H9 (cell line): ENCODE results near the gene LATS2. TPM values are rescaled to one million over a fixed set of nuclear protein-coding genes. Genes with fewer than 3 reads are reported as not detected.

Experiments
- DNase-seq: peaks from one replicate; pipeline ENCODE4 v3.0.0-alpha.2; 2017
- H2AFZ ChIP-seq: one replicate; pipeline ENCODE4 v1.6.1; 2013; ENCODE audit warnings: mild to moderate bottlenecking, low read length, control low read depth, moderate library complexity
- H2AK5ac ChIP-seq: 2 replicates; pipeline ENCODE4 v1.6.1; 2013; ENCODE audit warnings: low read length, control low read depth, mixed read lengths; ENCODE audit not compliant: insufficient read length
- H2BK120ac ChIP-seq: one replicate; pipeline ENCODE4 v1.6.1; 2013; ENCODE audit warnings: low read depth, mild to moderate bottlenecking, low read length, control low read depth, inconsistent platforms; ENCODE audit not compliant: poor library complexity, severe bottlenecking
- H2BK12ac ChIP-seq: 2 replicates; pipeline ENCODE4 v1.6.1; 2013; ENCODE audit warnings: low read length, control low read depth, mixed read lengths, low read depth; ENCODE audit not compliant: insufficient read length
- H2BK15ac ChIP-seq: 2 replicates; pipeline ENCODE4 v1.6.1; 2013; ENCODE audit warnings: low read depth, low read length, control low read depth
- H2BK20ac ChIP-seq: one replicate; pipeline ENCODE4 v1.6.1; 2013; ENCODE audit warnings: low read depth, mild to moderate bottlenecking, low read length, control low read depth, inconsistent platforms; ENCODE audit not compliant: poor library complexity, severe bottlenecking
- H2BK5ac ChIP-seq: 2 replicates; pipeline ENCODE4 v1.6.1; 2013; ENCODE audit warnings: low read length, control low read depth, mixed read lengths; ENCODE audit not compliant: insufficient read length
- H3K14ac ChIP-seq: 2 replicates; pipeline ENCODE4 v1.6.1; 2013; ENCODE audit warnings: low read length, control low read depth; ENCODE audit not compliant: insufficient read depth
- H3K18ac ChIP-seq: 2 replicates; pipeline ENCODE4 v1.6.1; 2013; ENCODE audit warnings: low read depth, mild to moderate bottlenecking, mixed read lengths, low read length, control low read depth; ENCODE audit not compliant: insufficient read length
- H3K23ac ChIP-seq: 2 replicates; pipeline ENCODE4 v1.6.1; 2013; ENCODE audit warnings: low read length, control low read depth, mixed read lengths, low read depth; ENCODE audit not compliant: insufficient read length
- H3K23me2 ChIP-seq: 2 replicates; pipeline ENCODE4 v1.6.1; 2013; ENCODE audit warnings: low read depth, mild to moderate bottlenecking, mixed read lengths, low read length, control low read depth; ENCODE audit not compliant: insufficient read length, poor library complexity, severe bottlenecking
- H3K27ac ChIP-seq: 2 replicates; pipeline ENCODE4 v1.5.1; 2013; ENCODE audit warnings: low read length, control low read depth, mixed read lengths, low read depth; ENCODE audit not compliant: insufficient read length
- H3K27me3 ChIP-seq: 2 replicates; pipeline ENCODE4 v1.6.1; 2013; ENCODE audit warnings: low read length, control low read depth, inconsistent platforms; ENCODE audit not compliant: insufficient read depth
- H3K4ac ChIP-seq: 2 replicates; pipeline ENCODE4 v1.6.1; 2013; ENCODE audit warnings: low read depth, mild to moderate bottlenecking, control low read depth, inconsistent platforms, low read length, moderate library complexity
- H3K4me1 ChIP-seq: 2 replicates; pipeline ENCODE4 v1.6.1; 2013; ENCODE audit warnings: low read length, control low read depth, inconsistent platforms; ENCODE audit not compliant: insufficient read depth
- H3K4me2 ChIP-seq: 2 replicates; pipeline ENCODE4 v1.6.1; 2013; ENCODE audit warnings: low read length, control low read depth, mixed read lengths; ENCODE audit not compliant: insufficient read length, insufficient read depth
- H3K56ac ChIP-seq: 2 replicates; pipeline ENCODE4 v1.6.1; 2013; ENCODE audit warnings: low read depth, mild to moderate bottlenecking, mixed read lengths, low read length, control low read depth; ENCODE audit not compliant: insufficient read length
- H3K79me1 ChIP-seq: 2 replicates; pipeline ENCODE4 v1.6.1; 2013; ENCODE audit warnings: low read depth, mild to moderate bottlenecking, moderate library complexity, low read length, control low read depth, inconsistent platforms; ENCODE audit not compliant: insufficient read depth, poor library complexity, severe bottlenecking
- H3K79me2 ChIP-seq: 2 replicates; pipeline ENCODE4 v1.6.1; 2013; ENCODE audit warnings: low read length, control low read depth, inconsistent platforms; ENCODE audit not compliant: insufficient read depth
- H3K9ac ChIP-seq: 2 replicates; pipeline ENCODE4 v1.6.1; 2013; ENCODE audit warnings: low read length, control low read depth, mixed read lengths; ENCODE audit not compliant: insufficient read length; ENCODE audit errors: extremely low read depth
- H3K9me3 ChIP-seq: one replicate; pipeline ENCODE4 v1.6.1; 2013; ENCODE audit warnings: low read depth, low read length, inconsistent platforms; ENCODE audit not compliant: control insufficient read depth
- H3T11ph ChIP-seq: one replicate; pipeline ENCODE4 v1.6.1; 2013; ENCODE audit warnings: mild to moderate bottlenecking, low read length, control low read depth, inconsistent platforms
- H4K20me1 ChIP-seq: one replicate; pipeline ENCODE4 v1.6.1; 2013; ENCODE audit not compliant: control insufficient read depth, insufficient read length, insufficient read depth
- H4K5ac ChIP-seq: 2 replicates; pipeline ENCODE4 v1.6.1; 2013; ENCODE audit warnings: low read depth, mild to moderate bottlenecking, mixed read lengths, low read length, control low read depth; ENCODE audit not compliant: insufficient read length
- H4K8ac ChIP-seq: replicated peaks from 2 replicates; pipeline ENCODE4 v1.6.1; 2013; ENCODE audit warnings: low read length, control low read depth, mixed read lengths, low read depth; ENCODE audit not compliant: insufficient read length
- H4K91ac ChIP-seq: 2 replicates; pipeline ENCODE4 v1.6.1; 2013; ENCODE audit warnings: low read depth, mild to moderate bottlenecking, moderate library complexity, mixed read lengths, low read length, control low read depth; ENCODE audit not compliant: insufficient read length
- H3K27ac Mint-ChIP-seq, 3 experiments: 2 replicates in 2 of 3; 3 replicates in 1 of 3; pipeline ENCODE4 v1.8.0; 2020 to 2021; ENCODE audit warnings: mixed read lengths in 3 of 3, mild to moderate bottlenecking in 1 of 3, moderate library complexity in 1 of 3
- H3K27me3 Mint-ChIP-seq: 2 replicates; pipeline ENCODE4 v1.8.0; 2021; ENCODE audit warnings: low read depth, mild to moderate bottlenecking, moderate library complexity, mixed read lengths
- H3K36me3 Mint-ChIP-seq, 3 experiments: 2 replicates in 2 of 3; 3 replicates in 1 of 3; pipeline ENCODE4 v1.8.0; 2020 to 2021; ENCODE audit warnings: low read depth in 3 of 3, mixed read lengths in 3 of 3; ENCODE audit not compliant: insufficient read depth in 1 of 3
- H3K4me1 Mint-ChIP-seq, 2 experiments: 2 replicates each; pipeline ENCODE4 v1.8.0; 2020; ENCODE audit warnings: mixed read lengths in 2 of 2
- H3K4me3 Mint-ChIP-seq, 2 experiments: 2 replicates in 1 of 2; 3 replicates in 1 of 2; pipeline ENCODE4 v1.8.0; 2020 to 2021; ENCODE audit warnings: mild to moderate bottlenecking in 2 of 2, mixed read lengths in 2 of 2, moderate library complexity in 1 of 2
- H3K9me3 Mint-ChIP-seq, 2 experiments: 2 replicates in 1 of 2; 3 replicates in 1 of 2; pipeline ENCODE4 v1.8.0; 2020; ENCODE audit warnings: mild to moderate bottlenecking in 2 of 2, mixed read lengths in 2 of 2, moderate library complexity in 1 of 2
- CTCF ChIP-seq: fragments of 200-600 bp; sonication (generic); conservative IDR thresholded peaks from 3 replicates; pipeline ENCODE4 v1.8.0; 2021; ENCODE audit warnings: antibody characterized with exemption, mild to moderate bottlenecking
- WGBS: extraction: QIAGEN DNeasy Blood & Tissue Kit; methylation state at CpG from one replicate; pipeline ENCODE4 v1.1.7; 2013; ENCODE audit warnings: missing lambda C conversion rate, low lambda C conversion rate, mixed read lengths; ENCODE audit not compliant: insufficient read length; ENCODE audit errors: extremely low coverage; 5-methylcytosine and 5-hydroxymethylcytosine counted together
- total RNA-seq: library from RNA; stranded (reverse); gene quantifications from 2 replicates; pipeline ENCODE4 v1.2.1, GENCODE V29; 2021

The LATS2 gene
- total RNA-seq, 1 experiment from 2014 or later: 20.0 TPM

GRCh38 chr13:21033856-21034602 lies 27.4 kb downstream of the LATS2 start:
- DNase-seq: no peak
- H4K8ac ChIP-seq: no peak overlapping the region
- H3K4me3 Mint-ChIP-seq: no peak overlapping the region; a peak in 1 of 5 replicates
- no peak overlapping the region for H3K27ac ChIP-seq
- H3K36me3 Mint-ChIP-seq: peaks cover 0 to 11% (median 5%) of the 10 kb centered on the region in 3 experiments; a peak in 5 of 7 replicates
- no CpG with 5 or more reads among the region's 13 CpGs for WGBS
- H2BK15ac ChIP-seq: no peak overlapping the region
- H3K14ac ChIP-seq: no peak overlapping the region
- no peak overlapping the region for H2AK5ac ChIP-seq
- H3K4me1 ChIP-seq: no peaks in the 10 kb centered on the region; the same call in 1 of the 2 replicates
- no peaks in the 10 kb centered on the region for H3K23me2 ChIP-seq
- no peak overlapping the region for H2BK20ac ChIP-seq
- no peak overlapping the region for H2BK12ac ChIP-seq
- H2BK120ac ChIP-seq: no peak overlapping the region
- H3K4ac ChIP-seq: no peak overlapping the region
- no peaks in the 10 kb centered on the region for H3K27me3 ChIP-seq
- no peak overlapping the region for H2AFZ ChIP-seq
- no peak overlapping the region for H3K9ac ChIP-seq
- H3K9me3 ChIP-seq: no peaks in the 10 kb centered on the region
- H3K27me3 Mint-ChIP-seq: no peaks in the 10 kb centered on the region
- no peak overlapping the region for H4K5ac ChIP-seq
- no peak overlapping the region for H4K91ac ChIP-seq
- H3K79me1 ChIP-seq: peaks cover 6% of the 10 kb centered on the region
- no peaks in the 10 kb centered on the region for H4K20me1 ChIP-seq
- no peak overlapping the region for H2BK5ac ChIP-seq
- no peak overlapping the region for H3K23ac ChIP-seq
- TF ChIP-seq CTCF: no peak
- peaks cover 36% of the 10 kb centered on the region; the same call in 1 of the 2 replicates for H3K79me2 ChIP-seq
- no peaks in the 10 kb centered on the region for H3K9me3 Mint-ChIP-seq
- H3K27ac Mint-ChIP-seq: no peak overlapping the region; a peak in 1 of 7 replicates
- no peak overlapping the region for H3K56ac ChIP-seq
- no peak overlapping the region for H3K4me2 ChIP-seq
- no peak overlapping the region for H3K18ac ChIP-seq
- H3T11ph ChIP-seq: no peak overlapping the region
- H3K4me1 Mint-ChIP-seq: peaks cover 36% of the 10 kb centered on the region in 2 experiments
